ENCODE measurements around the gene VAC14. TPM values are rescaled to one million over a fixed set of nuclear protein-coding genes. Genes with fewer than 3 reads are reported as not detected.

VAC14 gene
- total RNA-seq, 2 donors from 2014 or later: 25.8 to 28.4 TPM

DNA sequence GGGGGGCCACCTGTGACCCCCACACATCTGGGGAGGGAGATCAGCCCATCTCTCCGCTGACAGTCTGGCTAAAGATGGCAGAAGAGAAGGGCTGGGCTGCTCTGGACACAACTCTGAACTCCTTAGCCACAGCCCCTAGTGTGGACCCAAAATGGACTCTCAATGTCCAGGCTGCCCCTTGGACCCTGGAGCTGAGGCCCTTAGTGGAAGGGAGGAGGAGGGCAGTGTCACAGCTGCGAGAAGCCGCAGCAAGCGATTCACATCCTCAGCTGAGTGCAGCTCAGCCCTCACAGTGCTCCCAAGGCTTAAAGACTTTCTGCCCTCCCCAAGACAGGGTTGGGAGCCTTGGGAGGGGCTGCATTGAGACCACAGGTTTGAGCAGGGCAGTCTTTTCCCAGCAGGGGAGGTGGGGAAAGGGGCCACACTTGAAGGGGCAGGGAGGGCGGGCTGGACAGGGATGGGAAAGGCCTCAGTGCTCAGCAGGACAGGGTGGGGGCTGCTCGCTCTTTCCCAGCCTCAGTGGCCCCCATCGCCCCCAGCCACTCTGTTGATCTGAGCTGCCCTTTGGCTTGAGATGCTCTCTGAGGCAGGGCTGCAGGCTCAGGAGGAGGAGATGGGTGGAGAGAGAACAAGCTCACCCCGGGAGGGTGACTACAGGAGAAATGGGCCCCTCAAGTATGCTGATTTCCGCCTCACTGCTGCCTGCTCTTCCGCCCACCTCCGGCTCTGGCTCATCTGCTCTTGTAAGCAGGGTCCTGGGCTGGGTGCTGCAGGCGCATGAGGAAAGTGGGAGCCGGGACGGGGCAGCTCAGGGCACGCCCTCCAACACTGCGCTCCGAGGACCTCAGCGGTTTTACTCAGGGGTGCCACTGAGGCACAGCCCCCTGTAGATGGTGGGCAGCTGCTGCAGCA lies 64.2 kb downstream of the VAC14 start:
- DNase-seq (ENCODE audit: low spot score): no peak
- intact Hi-C loops (cut with DNase I): loop anchor here in 1 of 2 donors (5.0 kb wide), 2 partner anchors 34 to 54 kb away; no protein-coding TSS in a partner anchor

DNA sequence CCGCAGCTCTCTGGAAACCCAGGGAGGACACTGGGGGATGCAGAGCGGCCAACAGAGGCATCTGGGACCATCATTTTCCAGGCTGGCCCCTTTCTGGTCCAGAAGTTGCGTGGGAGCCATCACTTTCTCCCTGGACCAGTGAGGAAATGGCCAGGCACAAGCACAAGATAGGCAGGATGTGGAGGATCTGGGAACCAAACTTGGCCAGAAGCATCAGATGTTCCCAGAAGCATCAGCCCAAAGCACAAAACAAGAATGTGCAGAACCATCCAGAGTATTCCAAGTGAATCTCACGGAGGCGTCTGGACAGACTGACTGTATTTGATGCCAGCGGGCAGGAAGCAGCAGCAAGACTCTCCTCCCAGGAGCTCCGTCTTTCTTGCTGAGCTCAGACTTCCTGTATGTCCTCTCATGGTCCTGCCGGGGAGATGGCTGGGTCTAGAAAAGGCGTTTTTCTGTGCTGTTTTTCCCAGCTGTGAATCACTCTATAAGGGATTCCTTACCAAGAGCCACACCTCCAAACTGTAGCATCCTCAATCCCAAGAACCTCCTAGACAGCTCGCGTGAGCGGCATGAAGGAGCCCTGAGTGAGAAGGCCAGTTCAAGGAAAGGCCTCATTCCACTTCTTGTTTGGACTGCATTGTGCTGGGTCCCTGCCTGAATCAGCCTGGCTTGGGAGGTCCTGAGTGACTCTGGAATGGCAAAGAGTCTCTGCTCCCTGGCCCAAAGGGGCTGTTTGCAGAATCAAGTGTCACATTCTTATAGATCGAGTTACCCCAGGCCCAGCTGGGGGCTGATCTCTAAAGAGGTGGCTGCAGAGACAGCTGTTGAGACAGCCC lies 65.6 kb downstream of the VAC14 start:
- intact Hi-C loops (cut with DNase I): loop anchor here (2.0 to 5.0 kb wide), 3 partner anchors 15 to 53 kb away; no protein-coding TSS in a partner anchor
- no peak for DNase-seq (ENCODE audit: low spot score)

DNA sequence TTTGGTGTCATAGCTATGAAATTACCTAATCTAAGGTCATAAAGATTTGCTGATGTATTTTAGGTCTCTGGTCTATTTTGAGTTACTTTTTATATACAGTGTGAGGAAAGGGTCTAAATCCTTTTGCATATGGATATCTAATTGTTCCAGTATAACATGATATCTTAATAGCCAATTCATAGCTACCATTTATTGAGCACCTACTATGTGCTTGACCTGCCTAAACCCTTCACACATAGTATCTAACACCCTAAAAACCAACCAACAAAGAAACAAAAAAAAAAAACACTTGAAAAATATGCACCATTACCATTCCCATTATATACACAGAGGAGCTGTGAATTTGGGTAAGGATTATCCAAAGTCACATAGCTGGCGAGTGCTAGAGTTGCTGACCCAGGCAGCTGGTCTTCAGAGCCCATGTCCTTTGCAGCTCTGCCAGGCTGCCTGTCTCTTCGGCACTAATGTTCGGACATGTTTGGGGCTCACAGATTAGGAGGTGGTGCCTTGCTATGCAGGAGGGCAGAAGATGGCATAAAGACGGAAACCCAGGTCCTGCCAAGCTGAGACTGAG lies 66.3 kb downstream of the VAC14 start:
- intact Hi-C loops (cut with DNase I): loop anchor here (2.0 to 5.0 kb wide), 3 partner anchors 14 to 52 kb away; no protein-coding TSS in a partner anchor
- no peak for DNase-seq (ENCODE audit: low spot score)

DNA sequence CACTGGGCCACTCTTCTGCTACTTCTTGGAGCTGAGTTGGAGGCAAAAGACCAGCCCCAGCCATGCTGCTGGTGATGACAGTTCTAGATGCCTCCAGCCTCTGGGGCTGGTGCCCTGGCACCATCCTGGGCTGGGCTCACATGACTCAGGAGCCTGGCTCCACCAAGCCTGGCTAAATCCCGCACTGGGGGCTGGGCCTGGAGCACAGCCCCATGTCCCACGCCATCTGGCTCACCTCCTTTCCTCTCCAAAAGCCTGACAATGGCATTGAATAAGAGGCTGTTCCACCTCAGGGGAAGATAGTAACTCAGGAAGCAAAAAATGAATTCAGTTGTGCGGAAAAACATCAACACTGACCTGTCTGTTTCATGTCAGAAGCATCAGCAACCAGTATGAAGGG lies 70.0 kb downstream of the VAC14 start:
- no peak for DNase-seq (ENCODE audit: low spot score)
- intact Hi-C loops (cut with DNase I): no loop called here

DNA sequence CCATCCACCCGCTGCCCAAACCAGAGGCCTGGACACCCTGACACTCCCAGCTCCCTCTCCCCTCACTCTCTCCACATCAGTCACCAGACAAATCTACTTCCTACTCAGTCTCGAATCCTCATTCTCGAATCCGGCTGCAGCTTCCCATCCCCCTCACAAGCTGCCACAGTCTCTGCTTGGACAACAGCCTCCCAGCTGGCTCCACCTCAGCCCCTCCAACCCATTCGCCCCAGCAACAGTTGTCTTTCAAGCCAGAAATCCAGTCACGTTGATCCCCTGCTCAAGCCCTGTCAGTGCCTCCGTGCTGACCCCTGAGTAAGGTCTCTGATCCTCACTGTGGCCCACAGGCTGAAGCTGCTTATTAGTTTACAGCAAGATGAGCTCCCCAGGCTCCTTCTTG lies 70.9 kb downstream of the VAC14 start:
- no peak for DNase-seq (ENCODE audit: low spot score)
- intact Hi-C loops (cut with DNase I): no loop called here

DNA sequence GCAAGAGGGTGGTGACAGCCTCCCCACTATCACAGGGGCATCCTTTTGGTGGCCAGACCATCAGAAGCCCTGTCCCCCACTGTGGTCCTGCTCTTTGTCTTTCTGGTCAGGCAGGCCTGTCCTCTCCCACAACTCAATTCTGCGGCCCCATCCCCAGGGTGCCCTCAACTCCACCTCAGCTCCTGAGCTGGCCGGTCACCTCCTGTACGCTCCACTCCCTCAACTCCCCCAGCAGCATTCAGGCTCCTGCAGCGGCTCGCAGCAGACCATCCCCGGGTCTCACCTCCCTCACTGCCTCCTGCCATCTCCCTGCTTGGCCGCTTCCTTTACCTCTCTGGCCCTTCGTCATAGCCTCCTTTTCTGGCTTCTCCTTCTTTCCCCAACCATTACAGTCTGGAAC lies 71.7 kb downstream of the VAC14 start:
- DNase-seq (ENCODE audit: low spot score): no peak
- intact Hi-C loops (cut with DNase I): no loop called here

DNA sequence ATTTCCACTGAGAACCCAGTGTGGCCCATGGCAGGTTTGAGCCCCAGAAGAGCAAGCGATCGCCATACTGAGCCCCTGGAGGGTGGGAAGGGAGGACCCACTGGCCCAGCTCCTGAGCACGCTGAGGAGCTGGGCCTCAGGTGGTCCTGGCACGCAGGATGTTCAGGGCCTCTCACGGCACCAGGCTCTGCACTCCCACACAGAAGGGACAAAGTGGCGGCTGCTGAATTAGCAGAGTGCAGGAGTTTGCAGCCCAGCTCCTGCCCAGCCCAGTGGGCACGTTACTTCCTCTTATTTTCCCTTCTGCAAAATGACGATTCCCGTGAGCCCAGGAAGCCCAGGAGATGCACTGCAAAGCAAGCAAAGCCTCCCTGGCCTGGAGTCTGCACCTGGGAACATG lies 72.8 kb downstream of the VAC14 start:
- DNase-seq (ENCODE audit: low spot score): no peak
- intact Hi-C loops (cut with DNase I): no loop called here

DNA sequence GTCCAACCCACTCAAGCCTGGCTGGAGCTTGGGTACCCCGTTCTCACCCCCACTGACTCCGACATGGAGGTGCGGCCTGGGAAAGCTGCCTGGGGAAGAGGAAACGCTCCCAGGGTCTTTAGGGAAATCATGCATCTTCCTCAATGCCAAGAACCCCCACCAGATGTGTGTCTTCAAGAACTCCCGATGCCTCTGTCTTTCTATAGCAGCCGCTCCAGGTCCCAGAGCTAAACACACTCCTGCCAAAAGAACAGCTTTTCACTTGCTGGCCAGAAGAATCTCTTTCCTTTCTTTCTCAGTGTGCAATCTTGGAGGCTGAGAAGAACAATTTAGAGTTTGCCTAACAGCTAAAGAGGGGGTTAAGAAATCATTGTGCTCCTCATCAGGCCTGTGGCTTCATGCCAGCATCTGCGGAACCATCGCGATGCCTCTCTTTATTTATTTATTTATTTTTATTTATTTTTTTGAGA lies 74.0 kb downstream of the VAC14 start:
- DNase-seq (ENCODE audit: low spot score): no peak
- intact Hi-C loops (cut with DNase I): no loop called here

DNA sequence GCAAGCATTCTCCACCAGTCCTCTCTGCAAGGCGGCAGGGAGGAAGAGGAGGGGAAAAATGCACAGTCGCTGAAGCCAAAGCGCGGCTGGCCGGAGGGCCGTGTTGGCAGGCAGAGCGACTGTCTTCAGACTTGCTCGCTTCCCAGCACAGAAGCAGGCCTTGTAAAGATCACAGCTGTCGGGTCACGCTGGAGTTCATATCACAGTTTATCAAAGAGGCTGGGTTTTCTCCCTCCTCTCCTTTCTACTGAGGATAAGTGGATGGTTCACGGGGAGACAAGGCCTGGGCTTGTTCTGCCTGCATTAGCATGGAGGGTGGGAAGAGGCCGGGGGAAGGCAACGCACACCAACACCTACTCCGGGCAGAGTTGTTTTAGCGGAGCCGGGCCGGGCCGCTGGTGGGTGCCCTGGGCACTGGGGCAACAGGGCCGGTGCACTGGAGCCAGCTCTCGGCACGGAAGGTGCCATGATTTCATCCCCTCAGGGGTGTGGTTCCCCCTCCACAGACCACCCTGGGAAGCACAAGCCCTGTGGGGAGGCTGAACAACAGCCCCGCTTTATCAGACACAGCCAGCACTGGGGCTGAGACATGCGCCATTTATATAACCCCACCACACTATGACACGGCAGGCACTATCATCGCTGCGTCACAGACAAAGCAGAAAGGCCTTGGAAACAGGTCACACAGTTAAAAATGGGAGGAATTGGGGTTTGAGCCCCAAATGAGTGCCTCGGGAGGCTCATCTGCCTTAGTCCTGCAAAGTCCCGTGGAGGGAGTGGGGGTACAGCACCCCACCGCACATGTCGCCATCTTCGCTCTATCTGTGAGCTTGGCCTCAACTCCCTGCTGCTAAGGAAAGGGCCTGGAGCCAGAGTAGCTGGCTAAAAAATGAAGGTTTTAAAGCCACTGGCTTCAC lies 74.8 kb downstream of the VAC14 start:
- intact Hi-C loops (cut with DNase I): no loop called here
- no peak for DNase-seq (ENCODE audit: low spot score)

DNA sequence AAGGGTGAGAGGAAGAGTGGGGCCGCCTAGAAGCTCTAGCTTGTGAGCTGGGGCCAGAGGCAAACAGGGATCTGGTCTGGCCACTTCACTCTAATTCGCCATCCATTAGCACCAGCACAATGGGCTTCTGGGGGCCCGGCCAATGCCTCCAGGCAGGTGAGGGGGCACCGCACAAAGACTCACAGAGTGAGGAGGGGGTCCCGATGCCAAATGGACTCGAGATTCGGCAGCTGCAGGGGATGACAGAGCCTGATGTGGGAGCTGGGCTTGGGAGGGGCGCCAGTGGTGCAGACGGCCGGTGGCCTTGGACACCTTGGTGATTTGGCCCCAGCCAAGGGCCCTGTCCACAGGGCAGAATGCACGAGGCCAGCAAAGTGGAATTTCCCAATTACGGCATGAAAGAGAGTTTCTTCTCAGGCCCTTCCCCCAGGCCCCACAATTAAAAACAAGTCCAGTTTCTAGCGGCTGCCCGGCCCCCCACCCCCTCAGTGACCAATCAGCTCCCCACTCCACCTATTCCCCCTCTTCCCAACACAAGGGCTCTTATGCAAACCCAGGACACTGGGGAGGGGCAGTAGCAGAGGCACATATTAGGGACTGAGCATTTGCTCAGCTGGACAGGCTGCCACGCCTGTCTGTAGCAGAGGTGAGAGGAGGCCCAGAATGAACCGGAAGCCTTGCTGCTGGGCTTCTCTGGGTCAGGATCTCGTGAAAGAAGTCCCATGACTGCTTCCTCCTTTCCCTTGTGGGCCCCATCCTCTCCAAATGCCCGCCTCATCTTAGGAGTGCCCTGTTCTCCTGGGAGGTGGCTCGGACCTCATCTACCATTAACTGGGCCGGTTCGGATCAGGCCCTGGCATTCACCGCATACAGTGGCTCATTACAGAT lies 75.7 kb downstream of the VAC14 start:
- DNase-seq (ENCODE audit: low spot score): no peak
- intact Hi-C loops (cut with DNase I): no loop called here

DNA sequence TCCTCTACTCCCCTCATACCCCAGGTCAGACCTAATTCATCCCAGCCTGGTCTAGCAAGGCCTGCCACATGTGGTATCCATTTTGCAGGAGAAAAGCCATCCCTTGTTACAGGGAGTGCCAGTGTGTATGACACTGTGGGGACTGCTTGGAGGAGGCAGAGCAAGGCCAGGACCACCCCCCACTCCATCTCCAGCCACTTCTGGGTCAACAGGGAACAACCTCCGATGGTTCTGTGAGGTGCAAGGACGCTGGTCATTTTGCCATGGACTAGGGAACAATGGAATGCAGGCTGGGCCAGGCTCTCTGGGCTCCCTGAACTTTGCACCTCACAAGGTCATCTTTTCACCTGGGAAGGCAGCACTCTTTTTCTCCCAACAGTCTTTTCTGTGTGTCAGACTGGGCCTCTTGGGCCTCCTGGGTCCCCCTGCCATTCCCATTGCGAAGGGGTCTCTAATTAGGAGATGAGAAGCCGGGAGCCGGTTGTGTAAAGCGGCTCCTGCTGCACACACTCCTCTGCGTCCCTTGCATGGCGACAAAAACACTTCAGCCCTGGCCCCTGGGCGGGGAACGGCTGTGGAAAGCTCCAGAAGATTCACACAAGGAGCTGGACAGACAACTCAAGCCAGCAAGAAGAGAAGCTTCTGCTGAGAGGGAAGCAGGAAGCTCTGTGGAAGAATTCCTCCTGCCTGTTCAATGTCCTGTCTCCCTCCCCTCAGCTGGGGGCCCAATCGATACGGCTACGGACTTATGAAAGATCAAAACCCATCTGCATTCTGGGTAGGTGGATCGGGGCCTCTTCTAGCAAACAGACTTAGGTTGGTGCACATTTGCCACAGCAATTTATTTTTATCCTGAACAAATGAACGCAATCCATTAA lies 76.6 kb downstream of the VAC14 start:
- no peak for DNase-seq (ENCODE audit: low spot score)
- intact Hi-C loops (cut with DNase I): no loop called here

DNA sequence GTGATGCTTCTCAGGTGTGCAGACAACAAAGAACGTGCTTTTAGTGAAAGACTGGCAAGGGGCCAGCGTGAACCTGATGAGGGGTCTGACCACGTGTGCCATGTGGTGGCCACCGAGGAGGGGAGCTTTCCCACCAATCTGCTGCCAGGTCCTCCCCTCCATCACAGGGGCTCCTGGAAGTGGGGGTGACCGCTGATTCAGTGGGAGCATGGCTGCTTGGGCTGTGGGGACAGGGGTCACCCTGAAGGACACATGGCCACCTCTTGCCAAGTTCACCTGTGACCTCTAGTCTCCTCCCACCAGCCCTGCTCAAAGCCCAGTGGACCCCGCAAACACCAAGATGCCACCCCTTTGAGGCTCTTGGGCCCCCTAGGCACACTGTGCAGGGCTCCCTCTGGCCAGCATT lies 77.2 kb downstream of the VAC14 start:
- intact Hi-C loops (cut with DNase I): no loop called here
- DNase-seq (ENCODE audit: low spot score): no peak

DNA sequence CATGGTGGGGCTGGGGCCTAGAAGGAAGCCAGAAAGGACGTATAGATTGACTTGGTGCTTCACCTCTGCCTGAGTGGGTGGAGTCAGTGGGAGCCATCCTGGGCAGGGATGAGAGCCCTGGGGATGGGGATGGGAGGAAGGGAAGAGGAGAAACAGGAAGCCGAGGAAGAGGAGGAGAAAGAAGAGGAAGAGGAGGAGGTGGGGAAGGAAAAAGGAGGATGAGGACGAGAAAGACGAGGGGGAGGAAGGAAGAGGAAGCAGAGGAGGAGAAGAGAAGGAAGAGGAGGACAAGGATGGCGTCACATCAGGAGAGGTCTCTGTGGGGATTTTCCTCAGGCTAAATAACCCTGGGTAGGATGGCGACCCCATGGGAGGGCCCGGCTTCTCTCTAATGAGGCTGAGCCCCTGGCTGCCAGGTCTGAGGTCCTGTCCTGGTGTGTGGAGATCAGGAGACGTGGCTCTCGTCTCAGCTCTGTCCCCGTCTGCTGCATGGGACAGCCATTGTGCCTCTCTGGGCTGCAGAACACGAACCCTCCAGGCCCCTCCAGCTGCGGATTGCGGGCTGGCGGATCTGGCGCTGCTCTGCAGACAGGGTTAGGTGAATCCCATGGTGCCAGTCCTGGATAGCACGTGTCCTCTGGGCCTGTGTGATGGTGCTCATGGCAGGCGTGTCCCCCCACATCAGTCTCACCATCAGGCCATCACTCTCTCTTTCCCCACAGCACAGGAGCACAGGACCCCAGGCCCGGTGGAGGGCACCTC lies 79.6 kb downstream of the VAC14 start:
- no peak for DNase-seq (ENCODE audit: low spot score)
- intact Hi-C loops (cut with DNase I): loop anchor here in 1 of 2 donors (2.0 kb wide), 1 partner anchor 13 kb away; no protein-coding TSS in a partner anchor

DNA sequence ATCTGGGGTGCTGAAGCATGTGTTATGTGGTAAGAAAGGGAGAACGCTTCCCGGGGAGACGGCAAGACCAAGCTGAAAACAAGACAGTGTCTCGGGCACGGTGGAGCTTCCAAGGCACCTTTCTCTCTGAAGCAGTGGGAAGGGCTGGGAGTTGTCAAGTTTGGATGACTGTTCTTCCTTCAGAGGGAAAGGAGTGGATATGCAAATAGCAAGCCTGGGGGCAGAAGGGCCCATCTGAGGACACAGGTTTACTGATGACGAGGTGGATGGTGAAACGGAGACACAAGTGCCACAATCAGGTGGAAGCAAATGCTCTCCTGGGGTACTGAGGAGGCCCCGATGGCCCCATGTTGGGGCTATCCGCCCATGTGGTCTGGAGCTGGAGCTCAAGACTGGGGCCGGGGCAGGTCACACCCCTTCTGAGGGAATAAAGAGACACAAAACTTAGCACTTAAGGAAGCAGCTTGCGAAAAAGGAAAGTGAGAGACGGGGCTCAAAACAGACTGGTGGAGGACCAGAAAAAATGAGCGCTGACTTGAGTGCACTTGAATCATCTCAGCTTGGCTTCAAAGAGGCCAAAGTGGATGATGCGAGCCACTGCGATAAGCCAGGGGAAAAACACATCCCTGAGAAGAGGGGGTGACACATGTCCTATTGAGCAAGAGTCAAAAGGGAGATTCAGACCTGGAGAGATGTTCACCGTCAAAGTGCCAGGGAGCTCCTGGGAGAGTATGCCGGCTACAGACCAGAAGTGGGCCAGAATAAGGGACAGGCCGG lies 80.3 kb downstream of the VAC14 start:
- DNase-seq (ENCODE audit: low spot score): no peak
- intact Hi-C loops (cut with DNase I): loop anchor here in 1 of 2 donors (2.0 kb wide), 1 partner anchor 14 kb away; no protein-coding TSS in a partner anchor

DNA sequence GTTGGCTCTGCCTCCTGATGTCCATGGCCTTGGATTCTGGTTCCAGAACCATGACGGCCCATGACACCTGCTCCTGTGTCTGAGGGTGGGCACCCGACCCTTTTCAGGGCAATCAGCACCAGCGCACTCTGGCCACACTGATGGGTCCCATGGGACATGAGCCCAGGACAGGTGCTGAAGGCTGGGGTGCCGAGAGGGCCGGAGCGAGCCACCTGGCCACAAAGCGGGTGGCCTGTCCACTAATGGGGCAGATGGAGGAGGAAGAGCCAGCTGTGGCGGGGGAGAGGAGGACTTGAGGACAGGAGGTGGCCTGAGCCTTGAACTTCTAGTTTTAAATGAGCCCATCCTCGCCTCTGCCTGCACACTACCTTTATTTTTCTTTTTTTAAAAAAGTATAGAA lies 83.9 kb downstream of the VAC14 start:
- no peak for DNase-seq (ENCODE audit: low spot score)
- intact Hi-C loops (cut with DNase I): no loop called here

Data from posterior vena cava (tissue), 2 donors.